Activated CD4-positive, alpha-beta T cell treated with anti-CD3 and anti-CD28 coated beads, Interleukin-2, Interleukin-6, amounts not matched to agents 100 ng/mL and 50 ng/mL, durations not matched to agents 16 hours and 8 hours (primary cell): ENCODE results near the gene ZNF175.
"Not testable (repeated sequence)": the region's sequence is repeated elsewhere in the genome, so short reads cannot be mapped to it uniquely, and the experiment has no call there.

ENCODE experiments used
- DNase-seq: peaks from one replicate; pipeline ENCODE4 v3.0.0-alpha.2; 2020

ZNF175 gene

DNA sequence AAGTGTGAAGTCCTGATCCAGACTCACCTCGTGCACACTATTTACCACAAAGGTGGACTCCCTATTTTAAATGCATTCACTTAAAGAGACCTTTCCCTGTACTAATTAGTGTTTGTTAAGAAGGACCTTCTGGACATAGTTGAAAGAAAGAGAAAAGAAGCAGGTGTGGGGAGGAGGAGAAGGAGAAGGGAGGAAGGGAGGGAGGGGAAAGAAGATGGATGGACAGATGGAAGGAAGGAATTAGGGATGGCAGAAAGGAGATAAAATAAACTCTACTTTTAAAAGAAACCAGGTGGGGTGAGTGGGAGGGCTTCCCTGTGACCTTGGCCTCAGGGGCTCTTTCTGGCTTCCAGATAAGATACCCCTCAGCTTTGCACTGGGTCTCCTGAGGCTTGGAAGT, 21.4 kb downstream of the ZNF175 start:
- no peak for DNase-seq

DNA sequence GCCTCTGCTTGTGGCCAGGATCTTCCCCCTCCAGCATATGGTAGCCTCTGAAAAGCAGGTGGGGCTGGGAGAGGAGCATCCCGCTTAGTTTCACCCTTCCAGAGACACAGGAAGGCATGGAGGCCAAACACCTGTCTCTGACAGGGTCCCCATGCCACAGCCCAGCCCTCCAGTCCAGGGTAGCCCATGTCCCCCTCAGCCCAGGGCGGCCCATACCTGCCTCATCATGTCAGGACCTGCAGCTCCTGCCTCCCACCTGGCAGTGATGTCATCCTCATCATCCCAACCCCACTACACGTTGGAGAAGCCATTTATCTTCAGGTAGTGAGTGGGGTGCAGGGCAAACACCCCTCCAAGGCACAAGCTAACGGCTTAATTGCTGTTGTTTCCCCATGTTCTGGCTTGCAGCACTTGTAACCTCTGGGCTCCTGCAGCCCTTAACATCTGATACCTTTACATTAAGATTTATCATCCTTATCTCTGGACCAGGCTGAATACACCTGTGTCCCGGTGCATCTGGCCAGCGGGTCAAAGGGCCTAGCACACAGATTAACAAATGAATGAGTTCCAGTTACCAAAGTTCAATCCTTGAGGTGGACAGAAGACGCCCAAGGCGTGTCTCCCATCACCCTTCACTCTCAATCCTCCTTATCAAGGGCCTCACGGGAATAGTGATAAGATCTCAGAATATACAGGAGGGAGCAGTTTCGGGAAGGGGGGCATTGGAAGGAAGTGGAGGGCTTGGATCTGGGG, 22.2 kb downstream of the ZNF175 start:
- no peak for DNase-seq

DNA sequence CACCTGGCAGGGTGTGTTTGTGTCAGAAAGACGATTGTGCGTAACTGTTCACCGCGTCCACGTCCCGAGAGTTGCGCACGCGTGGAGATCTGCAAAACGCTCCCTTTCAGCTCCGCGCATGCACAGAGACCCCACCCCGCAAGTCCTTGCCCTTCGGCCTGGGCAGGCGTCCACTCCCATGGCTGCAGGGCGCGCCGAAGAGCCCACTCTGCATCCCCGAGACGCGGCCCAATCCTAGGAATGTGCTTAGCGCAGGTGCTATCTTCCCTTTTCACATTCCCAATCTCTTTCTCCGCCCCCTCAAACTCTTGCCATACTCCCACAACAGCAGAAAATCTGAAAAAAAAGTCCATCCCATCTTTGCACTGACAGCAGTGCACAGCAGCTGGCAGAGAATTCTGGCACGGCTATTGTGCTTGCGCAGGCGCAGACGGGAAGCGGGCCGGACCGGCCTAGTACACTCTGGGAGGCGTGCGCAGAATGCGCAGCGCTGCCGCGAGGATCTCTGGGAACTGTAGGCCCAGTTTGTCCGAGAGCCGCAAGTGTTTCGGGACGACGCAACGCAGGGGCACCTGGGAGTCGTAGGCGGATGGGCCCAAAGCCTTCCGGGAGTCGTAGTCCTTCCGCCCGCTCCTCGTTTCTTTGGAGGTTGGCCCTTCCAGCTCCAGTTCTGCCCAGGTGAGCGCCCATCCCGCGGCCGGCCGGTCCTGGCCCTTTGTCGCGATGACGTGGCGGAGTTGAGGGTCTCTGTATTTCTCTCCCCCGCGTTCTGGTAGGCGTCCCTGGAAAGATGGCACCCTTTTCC, 23.1 kb downstream of the ZNF175 start:
- DNase-seq = peak; percentile 99

DNA sequence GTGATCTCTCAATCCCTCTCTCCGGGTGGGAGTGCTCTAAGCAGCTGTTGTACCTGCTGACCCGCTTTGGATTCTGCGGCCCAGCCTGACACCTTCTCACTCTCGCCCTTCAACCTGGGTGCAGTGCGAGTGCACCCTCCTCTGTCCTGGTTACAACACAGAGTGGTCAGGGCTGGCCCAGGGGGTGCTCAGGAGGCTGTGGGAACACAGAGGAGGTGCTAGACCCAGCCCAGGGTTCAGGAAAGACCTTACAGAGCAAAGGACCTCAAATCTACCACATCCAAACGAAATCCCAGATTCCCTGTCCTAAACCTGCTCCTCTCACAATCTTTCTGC, 23.7 kb downstream of the ZNF175 start:
- no peak for DNase-seq

DNA sequence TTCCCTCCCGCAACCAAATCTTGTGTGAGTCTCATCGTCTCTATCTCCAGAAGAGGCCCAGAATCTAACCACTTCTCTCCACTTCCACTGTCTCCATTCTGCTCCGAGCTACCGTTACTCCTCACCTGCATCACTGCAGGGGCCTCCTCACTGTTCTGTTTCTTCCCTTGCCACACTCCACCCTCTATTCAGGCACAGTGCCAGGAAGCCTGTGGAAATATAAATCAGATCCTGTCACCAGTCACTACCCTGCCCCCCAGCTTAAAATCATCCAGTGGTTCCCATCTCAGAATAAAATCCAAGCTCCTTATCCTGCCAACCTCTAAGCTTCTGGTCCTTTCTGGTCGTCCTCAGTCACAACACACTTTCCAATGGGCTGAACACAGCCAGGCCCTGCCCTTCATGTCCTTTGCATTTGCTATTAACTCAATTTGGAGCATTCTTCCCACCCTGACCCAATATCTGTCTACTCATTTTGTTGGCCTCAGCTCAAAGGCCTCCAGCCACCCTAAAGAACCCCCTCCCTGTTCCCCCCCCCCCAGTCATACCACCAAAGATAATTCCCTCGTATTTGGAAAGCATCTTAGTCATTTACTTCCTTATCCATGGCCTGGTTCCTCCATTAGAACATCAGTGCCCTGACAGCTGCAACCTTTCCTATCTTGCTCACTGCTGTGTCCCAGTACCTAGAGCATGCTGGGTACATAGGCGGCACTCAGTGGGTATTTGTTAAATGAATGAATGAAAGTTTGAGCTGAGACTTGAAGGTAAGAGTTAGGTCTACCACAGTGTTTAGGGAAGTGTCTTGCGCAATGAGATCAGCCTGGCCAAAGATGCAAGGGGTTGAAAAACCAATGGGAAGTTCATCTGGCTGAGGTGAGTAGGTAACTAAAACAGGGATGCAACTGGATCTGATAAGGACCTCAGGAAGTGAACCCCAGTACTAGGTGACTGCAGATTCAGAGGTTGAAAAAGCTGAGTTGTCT, 24.4 kb downstream of the ZNF175 start:
- DNase-seq = no peak

DNA sequence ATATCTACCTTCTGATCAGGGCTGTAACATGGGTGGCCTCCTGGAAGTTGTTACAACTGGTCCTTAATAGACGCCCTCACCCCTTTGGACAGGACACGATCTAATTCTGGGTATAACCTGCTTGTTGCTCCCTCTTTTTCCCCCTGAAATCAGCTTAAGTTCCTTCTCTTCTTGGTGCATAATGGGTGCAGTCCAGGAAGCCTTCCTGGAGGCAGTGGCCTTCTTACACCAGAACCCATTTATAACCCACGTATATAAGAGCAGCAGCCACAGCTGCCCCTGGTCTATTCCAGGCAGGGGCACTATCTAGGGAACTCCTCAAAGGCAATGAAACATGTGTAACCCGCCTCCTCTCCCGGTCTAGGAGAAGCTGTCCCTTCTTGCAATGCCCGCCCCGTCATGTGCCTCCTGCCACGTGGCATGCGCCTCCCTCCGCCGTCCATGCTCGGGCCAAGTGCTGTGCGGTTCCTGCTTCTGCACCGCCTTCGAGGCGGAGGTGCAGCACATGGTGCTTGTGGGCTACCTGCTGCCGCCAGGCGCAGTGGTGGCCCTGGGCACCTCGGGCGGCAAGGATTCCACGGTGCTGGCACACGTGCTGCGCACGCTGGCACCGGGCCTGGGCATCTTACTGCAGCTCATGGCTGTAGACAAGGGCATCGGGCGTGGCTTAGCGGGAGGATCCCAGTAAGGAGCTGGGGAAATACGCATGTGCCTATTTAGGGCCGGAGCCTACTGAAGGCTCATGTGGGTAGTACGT, 27.3 kb downstream of the ZNF175 start:
- no peak for DNase-seq

DNA sequence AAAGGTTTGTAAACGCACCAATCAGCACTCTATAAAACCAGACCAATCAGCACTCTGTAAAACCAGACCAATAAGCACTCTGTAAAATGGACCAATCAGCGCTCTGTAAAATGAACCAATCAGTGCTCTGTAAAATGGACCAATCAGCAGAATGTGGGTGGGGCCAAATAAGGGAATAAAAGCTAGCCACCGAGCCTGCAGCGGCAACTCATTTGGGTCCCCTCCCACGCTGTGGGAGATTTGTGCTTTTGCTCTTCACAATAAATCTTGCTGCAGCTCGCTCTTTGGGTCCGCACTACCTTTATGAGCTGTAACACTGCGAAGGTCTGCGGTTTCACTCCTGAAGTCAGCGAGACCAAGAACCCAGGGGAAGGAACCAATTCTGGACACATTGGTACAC, 28.0 kb downstream of the ZNF175 start:
- no peak for DNase-seq

DNA sequence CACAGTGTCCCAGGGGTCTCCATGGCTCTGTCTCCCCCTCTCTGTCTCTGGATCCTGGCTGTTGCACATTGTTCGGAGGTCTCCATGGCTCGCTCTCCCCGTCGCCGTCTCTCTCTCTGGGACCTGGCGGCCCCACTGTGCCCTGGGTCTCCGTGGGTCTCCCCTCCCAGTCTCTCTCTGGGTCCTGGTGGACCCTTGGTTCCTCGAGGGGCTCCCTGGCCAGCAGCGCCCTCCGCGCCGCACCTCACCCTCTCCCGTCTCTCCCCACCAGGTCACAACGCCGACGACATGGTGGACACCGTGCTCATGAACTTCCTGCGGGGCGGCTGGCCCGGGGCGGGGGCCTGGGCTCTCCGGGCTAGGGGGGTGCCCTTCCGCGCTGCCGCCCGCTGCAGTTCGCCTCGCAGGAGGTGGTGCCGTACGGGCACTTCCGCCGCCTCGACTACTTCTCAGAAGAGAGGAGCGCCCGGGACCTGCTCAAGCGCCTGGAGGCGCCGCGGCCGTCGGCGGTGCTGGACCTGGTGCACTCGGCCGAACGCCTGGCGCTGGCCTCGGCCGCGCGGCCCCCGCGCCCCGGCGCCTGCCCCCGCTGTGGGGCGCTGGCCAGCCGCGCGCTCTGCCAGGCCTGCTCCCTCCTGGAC, 30.0 kb downstream of the ZNF175 start:
- DNase-seq = no peak

DNA sequence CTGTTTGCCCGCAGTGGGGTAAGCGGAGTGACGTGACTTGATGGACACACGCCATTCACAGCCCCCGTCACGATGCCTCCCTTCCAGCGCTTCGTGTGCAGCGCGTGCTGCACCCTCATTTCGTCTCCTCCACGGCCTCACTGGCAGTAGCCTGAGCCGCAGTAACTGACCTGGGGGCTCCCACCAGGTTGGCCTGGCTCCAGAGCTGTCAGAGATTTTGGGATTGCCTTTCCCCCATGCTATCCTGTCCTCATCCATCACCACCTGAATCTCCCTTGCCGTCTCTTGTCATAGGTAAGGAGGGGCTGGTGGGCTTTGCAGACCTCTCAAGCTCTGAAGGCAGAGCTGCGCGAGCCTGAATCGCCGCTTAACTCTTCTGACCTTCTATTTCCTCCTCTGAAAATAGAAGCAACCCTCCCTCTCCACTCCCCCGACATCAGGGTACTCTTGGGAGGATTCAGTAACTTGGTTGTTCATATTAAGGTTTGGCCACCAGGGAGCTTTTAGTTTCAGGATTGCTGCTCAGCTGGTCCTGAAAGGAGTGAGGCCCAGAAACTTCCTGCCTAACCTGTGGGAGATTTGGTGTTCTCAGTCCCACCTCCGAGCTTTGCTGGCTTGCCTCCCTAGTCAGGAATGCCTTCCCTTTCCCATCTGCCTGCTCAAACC, 31.2 kb downstream of the ZNF175 start:
- DNase-seq = no peak

DNA sequence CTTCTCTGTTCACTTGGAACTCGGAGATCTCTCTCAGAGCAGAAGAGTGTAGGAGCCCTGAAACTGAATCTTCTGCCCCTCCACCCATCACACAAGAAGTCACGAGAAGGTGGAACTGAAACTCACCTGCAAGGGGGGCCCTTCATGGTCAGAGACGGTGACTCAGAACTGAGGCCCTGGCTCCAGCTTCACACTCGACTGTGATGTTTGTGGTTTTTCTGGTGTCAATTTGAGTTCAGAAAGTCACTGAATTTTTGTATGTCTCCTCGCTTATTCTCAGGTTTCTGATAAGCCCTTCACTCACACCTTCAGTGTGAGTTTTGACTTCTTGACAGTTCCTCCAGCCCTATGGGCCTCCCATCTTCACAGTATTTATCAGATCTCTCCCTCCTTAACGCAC, 36.0 kb downstream of the ZNF175 start:
- peak; percentile 60 for DNase-seq

DNA sequence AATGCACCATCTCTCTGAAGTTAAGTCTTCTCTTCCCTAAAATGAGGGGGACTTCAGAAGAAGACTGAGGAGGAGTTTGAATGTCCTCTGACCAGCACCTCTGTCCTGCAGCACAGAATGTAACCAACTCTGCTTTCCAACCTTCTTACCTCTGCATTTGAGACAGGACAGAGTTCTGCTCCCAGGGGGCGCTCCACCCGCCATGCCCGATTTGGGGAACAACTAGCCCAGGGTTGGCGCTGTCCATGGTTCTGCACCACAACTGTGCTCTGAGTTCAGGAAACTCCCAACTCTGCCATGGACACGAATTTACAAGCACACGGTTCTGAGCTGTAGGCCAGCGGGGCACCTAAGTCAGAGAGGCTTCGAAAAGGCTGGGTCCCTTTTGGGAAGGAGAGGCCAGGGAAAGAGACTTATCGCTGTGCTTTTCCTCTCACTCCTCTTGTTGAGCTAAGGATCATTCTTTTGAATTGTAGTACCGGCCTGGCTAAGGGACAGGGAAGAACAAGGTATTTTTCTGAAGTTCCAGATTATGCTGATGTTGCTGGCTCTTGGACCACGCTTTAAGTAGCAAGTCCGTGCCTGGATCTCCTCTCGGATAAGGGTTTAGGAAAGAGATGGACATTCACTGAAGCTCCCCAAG, 37.0 kb downstream of the ZNF175 start:
- DNase-seq = peak; percentile 63

DNA sequence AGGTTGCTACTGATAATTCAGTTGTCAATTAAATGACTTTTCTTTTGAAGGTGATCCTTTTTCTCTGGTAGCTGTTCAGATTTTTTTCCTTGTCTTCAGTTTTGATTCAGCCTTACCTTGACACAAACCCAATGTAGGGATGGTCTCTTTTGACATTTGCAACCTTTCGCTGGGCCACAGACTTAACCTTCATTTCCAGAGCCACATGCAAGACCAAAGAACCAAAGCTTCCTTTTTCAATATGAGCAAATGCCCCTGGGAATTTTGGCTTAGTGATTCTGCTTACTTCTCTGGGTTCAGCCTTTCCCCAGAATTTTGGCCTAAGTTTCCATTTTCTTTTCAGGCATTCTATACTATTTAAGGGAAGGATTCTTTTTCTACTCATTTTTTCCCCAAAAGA, 39.5 kb downstream of the ZNF175 start:
- DNase-seq = no peak

DNA sequence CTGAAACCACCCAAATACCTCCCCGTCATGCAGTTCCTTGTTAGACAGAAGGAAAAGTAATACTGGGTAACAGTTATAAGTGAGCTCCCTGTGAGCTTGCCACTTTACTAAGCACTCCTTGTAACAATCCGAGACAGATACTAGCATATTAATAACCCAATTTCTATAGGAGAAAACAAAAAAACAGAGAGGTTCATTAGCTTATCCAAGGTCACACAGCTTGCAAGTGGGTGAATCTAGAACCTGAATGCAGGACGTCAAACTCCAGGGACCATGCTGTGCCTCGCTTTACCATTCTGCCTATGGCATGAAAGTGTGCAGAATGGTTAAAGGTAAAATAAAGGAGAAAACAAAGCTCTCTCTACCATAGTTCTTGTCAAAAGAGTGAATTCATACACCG, 43.7 kb downstream of the ZNF175 start:
- DNase-seq = no peak

DNA sequence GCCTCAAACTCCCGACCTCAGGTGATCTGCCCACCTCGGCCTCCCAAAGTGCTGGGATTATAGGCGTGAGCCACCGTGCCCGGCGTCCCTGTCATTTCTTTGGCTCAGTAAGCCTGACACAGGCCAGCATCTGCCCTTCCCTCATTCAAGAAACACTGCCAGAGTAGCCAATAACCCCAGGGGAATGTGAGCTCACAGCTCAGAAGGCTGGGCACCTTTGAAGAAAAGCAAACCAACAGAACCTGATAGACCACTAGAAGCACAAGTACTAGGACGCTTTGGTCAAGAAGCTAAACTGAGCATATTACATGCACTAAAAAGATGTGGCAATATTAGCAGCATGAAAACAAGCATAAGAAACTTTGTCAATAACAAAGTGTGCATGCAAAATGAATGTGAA, 44.9 kb downstream of the ZNF175 start:
- DNase-seq = no peak

DNA sequence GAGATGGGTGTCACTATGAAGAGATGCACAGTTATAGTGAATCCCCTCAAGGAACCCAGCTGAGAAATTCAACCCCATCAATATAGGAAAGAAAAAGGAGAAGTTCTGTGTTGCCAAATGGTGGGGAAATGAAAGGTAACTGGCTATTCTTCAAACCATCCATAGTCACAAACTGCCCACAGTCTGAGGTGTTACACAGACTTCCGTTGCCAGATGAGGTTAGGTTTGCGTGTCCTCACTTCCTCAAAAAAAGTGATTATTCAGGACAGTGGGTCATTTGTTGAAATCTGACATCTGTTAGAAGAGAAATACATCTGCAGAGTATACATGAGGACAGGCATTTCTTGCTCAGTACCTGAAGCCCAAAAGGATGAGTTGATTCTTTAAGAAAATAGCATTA, 50.1 kb downstream of the ZNF175 start:
- DNase-seq = no peak

DNA sequence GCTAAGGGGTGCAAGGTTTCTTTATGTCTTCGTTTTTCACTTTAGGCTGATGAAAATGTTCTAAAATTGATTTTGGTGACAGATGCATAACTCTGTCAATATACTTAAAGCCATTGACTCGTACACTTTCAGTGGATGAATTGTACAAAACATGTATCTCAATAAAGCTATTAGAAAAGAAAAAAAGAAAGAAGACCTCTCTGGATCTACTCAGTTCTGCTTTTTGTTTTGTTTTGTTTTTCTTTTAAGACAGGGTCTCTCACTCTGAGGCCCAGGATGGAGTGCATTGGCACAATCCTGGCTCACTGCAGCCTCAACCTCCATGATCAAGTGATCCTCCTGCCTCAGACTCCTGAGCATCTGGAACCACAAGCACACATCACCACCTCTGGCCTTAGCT, 55.6 kb downstream of the ZNF175 start:
- no peak for DNase-seq

DNA sequence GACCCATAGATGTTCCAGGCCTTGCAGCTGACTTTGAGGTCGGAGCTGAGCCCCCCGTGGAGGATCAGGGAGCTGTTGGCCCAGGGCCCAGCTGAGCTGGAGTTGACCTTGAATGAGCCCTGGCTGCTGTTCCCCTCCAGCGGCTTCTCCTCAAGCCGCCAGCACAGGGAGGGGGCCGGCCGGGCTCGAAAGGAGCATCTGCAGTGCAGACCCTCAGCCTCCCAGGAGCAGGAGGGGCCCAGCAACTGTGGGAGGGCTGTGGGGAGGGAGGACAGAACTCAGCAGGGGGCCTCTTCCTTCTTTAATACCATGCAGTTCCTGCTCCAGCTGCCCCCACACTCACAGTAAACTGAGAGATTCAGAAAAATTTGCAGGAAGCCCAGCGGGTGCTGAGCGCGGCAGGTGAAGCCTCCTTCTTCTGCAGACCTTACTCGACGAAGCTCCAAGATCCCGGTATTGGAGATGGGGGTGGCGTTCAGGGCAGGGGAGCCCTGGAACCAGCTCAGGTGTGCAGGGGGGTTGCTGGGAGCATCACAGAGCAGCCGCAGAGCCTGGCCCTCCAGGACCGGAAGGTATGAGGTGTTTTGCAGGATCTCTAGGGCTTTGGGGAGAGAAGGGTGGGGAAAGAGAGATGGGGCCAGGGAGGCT, 56.5 kb downstream of the ZNF175 start:
- DNase-seq = no peak

DNA sequence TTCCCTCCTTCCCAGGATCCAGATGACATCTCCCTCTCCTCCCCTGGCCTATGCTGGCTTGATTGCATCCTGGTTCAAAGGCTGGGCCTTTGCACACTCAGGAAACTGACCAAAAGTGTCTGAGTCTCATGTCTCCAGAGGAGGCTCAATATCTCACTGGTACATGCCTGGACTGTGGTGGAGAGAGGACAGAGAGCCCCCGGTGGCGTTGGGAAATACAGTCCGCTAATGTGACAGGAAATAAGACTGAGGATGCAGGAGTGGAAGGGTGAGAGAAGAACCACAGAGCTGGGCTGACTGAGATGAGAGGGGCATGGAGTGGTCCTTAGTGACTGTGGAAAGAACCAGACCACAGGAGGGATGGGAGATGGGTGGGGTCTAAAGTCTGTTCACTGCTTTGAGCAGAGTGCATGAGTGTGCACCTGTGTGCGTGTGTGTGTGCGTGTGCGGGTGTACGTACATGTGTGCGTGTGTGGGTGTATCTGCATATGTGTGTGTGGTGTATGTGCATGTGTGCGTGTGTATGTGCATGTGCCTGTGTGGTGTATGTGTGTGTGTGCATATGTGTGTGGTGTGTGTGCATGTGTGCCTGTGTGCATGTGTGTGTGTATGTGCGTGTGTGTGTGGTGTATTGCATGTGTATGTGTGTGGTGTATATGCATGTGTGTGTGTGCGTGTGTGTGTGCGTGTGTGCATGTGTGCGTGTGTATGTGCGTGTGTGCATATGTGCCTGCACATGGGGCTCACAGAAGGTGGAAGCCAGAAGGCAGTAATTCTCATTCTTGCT, 57.3 kb downstream of the ZNF175 start:
- DNase-seq = no peak

DNA sequence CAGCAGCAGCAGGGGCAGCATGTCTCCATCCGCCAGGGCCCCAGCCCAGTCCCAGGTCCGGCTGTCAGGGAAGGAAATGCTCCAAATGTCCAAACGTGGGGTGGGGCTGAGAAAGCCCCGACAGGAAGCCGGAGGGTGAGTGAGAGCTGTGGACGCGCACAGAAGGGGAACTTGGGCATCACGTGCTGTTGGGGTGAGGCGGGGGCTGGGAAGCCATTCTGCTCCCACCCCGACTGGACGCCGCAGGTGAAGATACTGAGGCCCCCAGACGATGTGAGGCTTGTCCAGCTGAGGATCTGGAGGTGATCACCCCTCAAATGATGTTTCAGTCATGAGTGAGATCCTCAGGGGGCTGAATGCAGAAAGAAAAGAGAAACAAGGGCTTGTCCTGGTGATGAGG, 59.2 kb downstream of the ZNF175 start, which contains the start of gene SIGLEC5:
SIGLEC5 (minus strand) TSS at position 87 of the 400 bp plus-strand sequence; CDS start at position 21, 66 bp downstream.
- DNase-seq = not testable (repeated sequence)
